Endothelial cell of umbilical vein (primary cell): ENCODE measurements around the gene MKNK1. TPM values are rescaled to one million over a fixed set of nuclear protein-coding genes. Genes with fewer than 3 reads are reported as not detected.

ENCODE experiments used
- BruUV-seq: library from RNA; stranded (reverse); fragments of 400-500 nt; replicated peaks from 2 replicates; lab custom pipeline; 2021; lab: Mats Ljungman, UMichigan
- CTCF ChIA-PET: fragments of 300-600, 350-600 bp; sonication (Branson Sonifier 250); formaldehyde crosslinking; loops from one replicate; lab custom pipeline; 2021; ENCODE audit warnings: antibody characterized with exemption, inconsistent platforms; lab: Charles Lee
- POLR2A ChIA-PET: fragments of 300-600, 350-600 bp; sonication (Branson Sonifier 250); formaldehyde crosslinking; loops from one replicate; lab custom pipeline; 2021; ENCODE audit warnings: antibody characterized with exemption, inconsistent platforms; lab: Charles Lee
- DNase-seq: peaks from one replicate; pipeline ENCODE4 v3.0.0-alpha.2; 2011; ENCODE audit warnings: low read depth, low spot score
- FAIRE-seq: peaks from 2 replicates; lab custom pipeline; 2011; peaks lifted over from hg19 to GRCh38; lab: Jason Lieb, UNC
- H2AFZ ChIP-seq: 2 replicates; pipeline ENCODE4 v1.6.0; 2012; ENCODE audit warnings: low read depth, low read length, control low read depth, inconsistent platforms
- H3K27ac ChIP-seq: 2 replicates; pipeline ENCODE4 v1.5.1; 2011; ENCODE audit warnings: low read depth, mild to moderate bottlenecking, control low read depth, low read length, moderate library complexity; ENCODE audit not compliant: insufficient read depth
- H3K27me3 ChIP-seq, 2 experiments: 2 replicates each; pipeline versions ENCODE4 v1.6.0 to v1.6.1; 2011; ENCODE audit warnings: low read length in 2 of 2, mixed read lengths in 1 of 2; ENCODE audit not compliant: control insufficient read depth in 2 of 2, insufficient read depth in 2 of 2
- H3K36me3 ChIP-seq, 2 experiments: 2 replicates in 1 of 2; 3 replicates in 1 of 2; pipeline ENCODE4 v1.5.1; 2011; ENCODE audit warnings: low read length in 2 of 2, mild to moderate bottlenecking in 1 of 2, moderate library complexity in 1 of 2; ENCODE audit not compliant: control insufficient read depth in 2 of 2, insufficient read depth in 2 of 2; ENCODE audit errors: extremely low read depth in 1 of 2
- H3K4me1 ChIP-seq: 3 replicates; pipeline ENCODE4 v1.5.1; 2011; ENCODE audit warnings: mild to moderate bottlenecking, low read length; ENCODE audit not compliant: control insufficient read depth, insufficient read depth; ENCODE audit errors: extremely low read depth
- H3K4me2 ChIP-seq: 2 replicates; pipeline ENCODE4 v1.6.1; 2011; ENCODE audit warnings: low read length, control low read depth, mixed read lengths; ENCODE audit not compliant: insufficient read depth
- H3K4me3 ChIP-seq, 3 experiments: fragments of 200-600 bp in 1 of 3; sonication (generic), shearing (Covaris generic) in 1 of 3; replicated peaks in 1 of 3; 2 replicates each; pipeline ENCODE4 v1.5.1; 2011 to 2016; ENCODE audit warnings: control low read depth in 3 of 3, low read length in 3 of 3, mild to moderate bottlenecking in 2 of 3, inconsistent platforms in 1 of 3, low read depth in 1 of 3, moderate library complexity in 1 of 3; ENCODE audit not compliant: insufficient read depth in 1 of 3
- H3K79me2 ChIP-seq: 2 replicates; pipeline ENCODE4 v1.6.0; 2012; ENCODE audit warnings: low read length, inconsistent platforms; ENCODE audit not compliant: control insufficient read depth, insufficient read depth
- H3K9ac ChIP-seq: replicated peaks from 2 replicates; pipeline ENCODE3; 2011; ENCODE audit warnings: low read length, control low read depth; ENCODE audit not compliant: insufficient read depth; ENCODE audit errors: extremely low read depth
- H3K9me1 ChIP-seq: replicated peaks from 3 replicates; pipeline ENCODE4 v1.6.0; 2011; ENCODE audit warnings: mild to moderate bottlenecking, low read length; ENCODE audit not compliant: control insufficient read depth, insufficient read depth; ENCODE audit errors: extremely low read depth
- H3K9me3 ChIP-seq: replicated peaks from 2 replicates; pipeline ENCODE4 v1.5.1; 2012; ENCODE audit warnings: low read length, inconsistent platforms; ENCODE audit not compliant: control insufficient read depth, insufficient read depth
- H4K20me1 ChIP-seq: replicated peaks from 2 replicates; pipeline ENCODE3; 2011; ENCODE audit warnings: mild to moderate bottlenecking, low read length; ENCODE audit not compliant: control insufficient read depth, insufficient read depth; ENCODE audit errors: extremely low read depth
- CTCF ChIP-seq, 2 donors: IDR thresholded peaks; 1 replicate in 1 of 2; 2 replicates in 1 of 2; pipeline ENCODE4 v1.5.1; 2011; ENCODE audit warnings: low read length in 2 of 2, mild to moderate bottlenecking in 2 of 2, moderate library complexity in 2 of 2, control low read depth in 1 of 2, inconsistent platforms in 1 of 2, low read depth in 1 of 2; ENCODE audit not compliant: insufficient read depth in 1 of 2; ENCODE audit errors: extremely low read depth in 1 of 2
- EZH2 ChIP-seq: IDR thresholded peaks from 2 replicates; pipeline ENCODE4 v1.6.1; 2012; ENCODE audit warnings: borderline replicate concordance, low read depth, mild to moderate bottlenecking, moderate library complexity, low read length, inconsistent platforms; ENCODE audit not compliant: severe bottlenecking
- FOS ChIP-seq: IDR thresholded peaks from 2 replicates; pipeline ENCODE4 v1.6.1; 2011; ENCODE audit warnings: mild to moderate bottlenecking, low read length, moderate library complexity, borderline replicate concordance; ENCODE audit not compliant: insufficient read depth
- GATA2 ChIP-seq: IDR thresholded peaks from 2 replicates; pipeline ENCODE4 v1.7.0; 2011; ENCODE audit warnings: low read depth, mild to moderate bottlenecking, moderate library complexity, mixed read lengths, low read length; ENCODE audit not compliant: insufficient read length, insufficient read depth
- JUN ChIP-seq: IDR thresholded peaks from 2 replicates; pipeline ENCODE4 v1.6.1; 2011; ENCODE audit warnings: borderline replicate concordance, low read depth; ENCODE audit not compliant: insufficient read length, insufficient read depth
- MAX ChIP-seq: IDR thresholded peaks from 2 replicates; pipeline ENCODE4 v1.6.1; 2011; ENCODE audit not compliant: insufficient read depth, insufficient read length
- MYC ChIP-seq: IDR thresholded peaks from one replicate; pipeline ENCODE4 v1.6.1; 2011; ENCODE audit warnings: mild to moderate bottlenecking, low read depth, low read length
- POLR2A ChIP-seq: IDR thresholded peaks from 2 replicates; pipeline ENCODE4 v1.6.1; 2012; ENCODE audit warnings: low read depth, mild to moderate bottlenecking, control low read depth, low read length
- POLR2AphosphoS5 ChIP-seq: IDR thresholded peaks from 2 replicates; pipeline ENCODE4 v1.6.1; 2012; ENCODE audit warnings: low read depth, mild to moderate bottlenecking, control low read depth, low read length, moderate library complexity; ENCODE audit not compliant: insufficient read depth
- dilution Hi-C: fragments of 300-500 bp; cut with MboI; formaldehyde crosslinking; loops from one replicate; pipeline ENCODE4 v1.15.0; 2019; ENCODE audit warnings: low sequenced_read_pairs; ENCODE audit not compliant: extremely low pct_ligation_motif_present
- intact Hi-C: fragments of 100-400 bp; cut with micrococcal nuclease; formaldehyde crosslinking; loops from one replicate; pipeline ENCODE4 v1.10.0; 2022
- polyA plus RNA-seq, 4 experiments: library from polyadenylated mRNA; depleted of rRNA in 3 of 4; stranded (reverse) in 3 of 4; unstranded in 1 of 4; fragments of >200 nt; gene quantifications; 2 replicates each; pipeline versions ENCODE4 v1.2.1 to v1.2.3, GENCODE V29; 2011 to 2012; ENCODE audit warnings: missing spikeins in 1 of 4
- total RNA-seq: library from RNA; stranded (reverse); gene quantifications from 2 replicates; pipeline ENCODE4 v1.2.3, GENCODE V29; 2021

MKNK1 gene
- total and polyA plus RNA-seq, 2 donors (not counting 3 experiments of a cell fraction or from before 2014, with no cell fraction given) = 32.9 to 42.6 TPM

GRCh38 chr1:46562498-46562897 lies 41.6 kb downstream of the MKNK1 start:
- POLR2A ChIA-PET = no interaction called here
- intact Hi-C loops = no loop called here
- DNase-seq = no peak

More at GRCh38 chr1:46562498-46562897, 41.6 kb downstream of the MKNK1 start:
- Histone ChIP-seq H3K27ac (no peak overlapping the region), H3K4me1 (no peaks in the 10 kb centered on the region), H4K20me1 (no peaks in the 10 kb centered on the region), H3K9ac (no peak overlapping the region), H3K9me3 (no peaks in the 10 kb centered on the region), H2AFZ (no peak overlapping the region), H3K4me2 (no peak overlapping the region), H3K36me3 (peaks cover 0 to 6% of the 10 kb centered on the region in 2 experiments), H3K9me1 (no peaks in the 10 kb centered on the region), H3K79me2 (no peaks in the 10 kb centered on the region), H3K4me3 (no peak overlapping the region), H3K27me3 (no peaks in the 10 kb centered on the region)
- TF ChIP-seq POLR2AphosphoS5 (no peak), MAX (no peak), EZH2 (no peak), FOS (no peak), JUN (no peak), MYC (no peak), POLR2A (no peak), CTCF (IDR thresholded peaks at IDR 0.05; ENCODE audit: extremely low read depth in 1 of 2, insufficient read depth in 1 of 2, low read depth in 1 of 2, low read length in 2 of 2) (no peak), GATA2 (no peak)
- CTCF ChIA-PET = no interaction called here
- dilution Hi-C loops = no loop called here
- BruUV-seq = no TSS peak
- FAIRE-seq = no peak
